ENCODE measurements around the gene SPECC1.
"Not testable (repeated sequence)": the region's sequence is repeated elsewhere in the genome, so short reads cannot be mapped to it uniquely, and the experiment has no call there.

SPECC1 gene

GRCh38 chr17:20259668-20260067, 250.5 kb downstream of the SPECC1 start:
- peaks cover 17% of the 10 kb centered on the region for H3K4me1 ChIP-seq (ENCODE audit: control insufficient read depth, low read depth, low read length)
- no peak overlapping the region for H3K27ac ChIP-seq (ENCODE audit: low read length)
- no peak overlapping the region for H3K9ac ChIP-seq (ENCODE audit: low read length)
- H3K36me3 ChIP-seq (ENCODE audit: control insufficient read depth, low read depth, low read length) = peaks cover 40% of the 10 kb centered on the region
- H3K4me3 ChIP-seq (ENCODE audit: low read length) = no peak overlapping the region
- no peaks in the 10 kb centered on the region for H3K27me3 ChIP-seq (ENCODE audit: control insufficient read depth, insufficient read depth, low read length)
- no peaks in the 10 kb centered on the region for H3K9me3 ChIP-seq (ENCODE audit: control insufficient read depth, low read depth, low read length)

- Histone ChIP-seq H3K4me1 (ENCODE audit: control insufficient read depth, low read depth, low read length) (peaks cover 17% of the 10 kb centered on the region), H3K9ac (ENCODE audit: low read length) (no peak overlapping the region), H3K36me3 (ENCODE audit: control insufficient read depth, low read depth, low read length) (peaks cover 39% of the 10 kb centered on the region), H3K9me3 (ENCODE audit: control insufficient read depth, low read depth, low read length) (no peaks in the 10 kb centered on the region), H3K27ac (ENCODE audit: low read length) (no peak overlapping the region), H3K27me3 (ENCODE audit: control insufficient read depth, insufficient read depth, low read length) (no peaks in the 10 kb centered on the region), H3K4me3 (ENCODE audit: low read length) (no peak overlapping the region)
Measured at GRCh38 chr17:20260268-20260667, 251.1 kb downstream of the SPECC1 start.

GRCh38 chr17:20262226-20263114, 253.3 kb downstream of the SPECC1 start:
- peaks cover 17% of the 10 kb centered on the region for H3K4me1 ChIP-seq (ENCODE audit: control insufficient read depth, low read depth, low read length)
- H3K27ac ChIP-seq (ENCODE audit: low read length) = no peak overlapping the region
- no peak overlapping the region for H3K9ac ChIP-seq (ENCODE audit: low read length)
- no peaks in the 10 kb centered on the region for H3K27me3 ChIP-seq (ENCODE audit: control insufficient read depth, insufficient read depth, low read length)
- peaks cover 35% of the 10 kb centered on the region for H3K36me3 ChIP-seq (ENCODE audit: control insufficient read depth, low read depth, low read length)
- H3K4me3 ChIP-seq (ENCODE audit: low read length) = no peak overlapping the region
- H3K9me3 ChIP-seq (ENCODE audit: control insufficient read depth, low read depth, low read length) = no peaks in the 10 kb centered on the region

GRCh38 chr17:20263115-20263433, 253.9 kb downstream of the SPECC1 start:
- not testable (repeated sequence) for H3K9me3 ChIP-seq (ENCODE audit: control insufficient read depth, low read depth, low read length); H3K9ac ChIP-seq (ENCODE audit: low read length); H3K4me3 ChIP-seq (ENCODE audit: low read length); H3K27me3 ChIP-seq (ENCODE audit: control insufficient read depth, insufficient read depth, low read length); H3K27ac ChIP-seq (ENCODE audit: low read length)
- Histone ChIP-seq H3K36me3 (ENCODE audit: control insufficient read depth, low read depth, low read length) (peaks cover 29% of the 10 kb centered on the region), H3K4me1 (ENCODE audit: control insufficient read depth, low read depth, low read length) (peaks cover 17% of the 10 kb centered on the region)

- no peaks in the 10 kb centered on the region for H3K27me3 ChIP-seq (ENCODE audit: control insufficient read depth, insufficient read depth, low read length)
- H3K27ac ChIP-seq (ENCODE audit: low read length) = no peak overlapping the region
Measured at GRCh38 chr17:20263595-20263994, 254.4 kb downstream of the SPECC1 start.

GRCh38 chr17:20264996-20265395, 255.8 kb downstream of the SPECC1 start:
- Histone ChIP-seq H3K9ac (ENCODE audit: low read length) (no peak overlapping the region), H3K4me3 (ENCODE audit: low read length) (no peak overlapping the region), H3K36me3 (ENCODE audit: control insufficient read depth, low read depth, low read length) (peaks cover 19% of the 10 kb centered on the region), H3K27me3 (ENCODE audit: control insufficient read depth, insufficient read depth, low read length) (no peaks in the 10 kb centered on the region), H3K4me1 (ENCODE audit: control insufficient read depth, low read depth, low read length) (peaks cover 17% of the 10 kb centered on the region), H3K27ac (ENCODE audit: low read length) (no peak overlapping the region), H3K9me3 (ENCODE audit: control insufficient read depth, low read depth, low read length) (no peaks in the 10 kb centered on the region)

More at GRCh38 chr17:20263595-20263994, 254.4 kb downstream of the SPECC1 start:
- peaks cover 17% of the 10 kb centered on the region for H3K4me1 ChIP-seq (ENCODE audit: control insufficient read depth, low read depth, low read length)
- no peaks in the 10 kb centered on the region for H3K9me3 ChIP-seq (ENCODE audit: control insufficient read depth, low read depth, low read length)
- H3K4me3 ChIP-seq (ENCODE audit: low read length) = no peak overlapping the region
- H3K36me3 ChIP-seq (ENCODE audit: control insufficient read depth, low read depth, low read length) = peaks cover 24% of the 10 kb centered on the region
- no peak overlapping the region for H3K9ac ChIP-seq (ENCODE audit: low read length)

- Histone ChIP-seq H3K9me3 (ENCODE audit: control insufficient read depth, low read depth, low read length) (no peaks in the 10 kb centered on the region), H3K27me3 (ENCODE audit: control insufficient read depth, insufficient read depth, low read length) (no peaks in the 10 kb centered on the region), H3K4me3 (ENCODE audit: low read length) (no peak overlapping the region), H3K4me1 (ENCODE audit: control insufficient read depth, low read depth, low read length) (peaks cover 21% of the 10 kb centered on the region), H3K9ac (ENCODE audit: low read length) (no peak overlapping the region), H3K36me3 (ENCODE audit: control insufficient read depth, low read depth, low read length) (peaks cover 9% of the 10 kb centered on the region), H3K27ac (ENCODE audit: low read length) (no peak overlapping the region)
Measured at GRCh38 chr17:20266806-20267458, 257.8 kb downstream of the SPECC1 start.

- Histone ChIP-seq H3K36me3 (ENCODE audit: control insufficient read depth, low read depth, low read length) (peaks cover 5% of the 10 kb centered on the region), H3K9ac (ENCODE audit: low read length) (no peak overlapping the region), H3K27me3 (ENCODE audit: control insufficient read depth, insufficient read depth, low read length) (no peaks in the 10 kb centered on the region), H3K4me3 (ENCODE audit: low read length) (no peak overlapping the region), H3K27ac (ENCODE audit: low read length) (no peak overlapping the region), H3K9me3 (ENCODE audit: control insufficient read depth, low read depth, low read length) (no peaks in the 10 kb centered on the region), H3K4me1 (ENCODE audit: control insufficient read depth, low read depth, low read length) (peaks cover 16% of the 10 kb centered on the region)
Measured at GRCh38 chr17:20267459-20267842, 258.3 kb downstream of the SPECC1 start.

- Histone ChIP-seq H3K4me3 (ENCODE audit: low read length) (no peak overlapping the region), H3K27me3 (ENCODE audit: control insufficient read depth, insufficient read depth, low read length) (no peaks in the 10 kb centered on the region), H3K27ac (ENCODE audit: low read length) (no peak overlapping the region), H3K36me3 (ENCODE audit: control insufficient read depth, low read depth, low read length) (peaks cover 9% of the 10 kb centered on the region), H3K9me3 (ENCODE audit: control insufficient read depth, low read depth, low read length) (no peaks in the 10 kb centered on the region), H3K4me1 (ENCODE audit: control insufficient read depth, low read depth, low read length) (peaks cover 6% of the 10 kb centered on the region), H3K9ac (ENCODE audit: low read length) (no peak overlapping the region)
Measured at GRCh38 chr17:20270369-20270768, 261.2 kb downstream of the SPECC1 start.

GRCh38 chr17:20271011-20271610, 262.0 kb downstream of the SPECC1 start:
- no peaks in the 10 kb centered on the region for H3K9me3 ChIP-seq (ENCODE audit: control insufficient read depth, low read depth, low read length)
- H3K9ac ChIP-seq (ENCODE audit: low read length) = no peak overlapping the region
- no peak overlapping the region for H3K4me3 ChIP-seq (ENCODE audit: low read length)
- peaks cover 6% of the 10 kb centered on the region for H3K4me1 ChIP-seq (ENCODE audit: control insufficient read depth, low read depth, low read length)
- peaks cover 9% of the 10 kb centered on the region for H3K36me3 ChIP-seq (ENCODE audit: control insufficient read depth, low read depth, low read length)
- H3K27ac ChIP-seq (ENCODE audit: low read length) = no peak overlapping the region
- H3K27me3 ChIP-seq (ENCODE audit: control insufficient read depth, insufficient read depth, low read length) = no peaks in the 10 kb centered on the region

GRCh38 chr17:20273741-20274500, 264.8 kb downstream of the SPECC1 start:
- Histone ChIP-seq H3K9ac (ENCODE audit: low read length) (no peak overlapping the region), H3K4me1 (ENCODE audit: control insufficient read depth, low read depth, low read length) (peaks cover 6% of the 10 kb centered on the region), H3K9me3 (ENCODE audit: control insufficient read depth, low read depth, low read length) (no peaks in the 10 kb centered on the region), H3K27ac (ENCODE audit: low read length) (no peak overlapping the region), H3K36me3 (ENCODE audit: control insufficient read depth, low read depth, low read length) (peaks cover 7% of the 10 kb centered on the region), H3K4me3 (ENCODE audit: low read length) (no peak overlapping the region), H3K27me3 (ENCODE audit: control insufficient read depth, insufficient read depth, low read length) (no peaks in the 10 kb centered on the region)

Measured in iPS-18a (cell line).